HG03521 (cell line): ENCODE results near the gene PTPRC.
A peak's percentile ranks its signal among the peaks of the same experiment; 100 is the strongest.

Source experiments
- ATAC-seq: cut with Tn5 transposase; IDR thresholded peaks from one replicate; pipeline ENCODE4 v1.9.1; 2021; ENCODE audit warnings: mild to moderate bottlenecking, moderate library complexity; ENCODE audit not compliant: unreplicated experiment

The PTPRC gene

DNA sequence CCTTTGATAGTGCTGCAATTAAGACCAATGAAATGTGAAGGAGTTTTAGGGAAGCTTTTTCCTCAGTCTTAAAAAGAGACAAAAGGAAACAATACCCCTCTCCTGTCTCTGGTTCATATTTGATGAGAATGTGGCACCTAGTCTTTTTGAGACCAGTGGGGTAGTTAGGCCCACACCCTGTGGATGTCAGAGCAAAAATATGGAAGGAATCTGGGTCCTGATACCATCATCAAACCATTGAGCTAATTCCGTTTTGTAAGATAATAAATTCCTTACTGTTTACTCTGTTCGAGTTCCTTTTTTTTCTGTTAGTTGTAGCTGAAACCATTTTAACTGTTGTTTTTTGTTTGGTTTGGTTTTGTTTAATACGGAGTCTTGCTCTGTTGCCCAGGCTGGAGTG is 33.3 kb downstream of the PTPRC start:
- ATAC-seq = no peak

GRCh38 chr1:198674009-198674408 is 35.2 kb downstream of the PTPRC start:
- no peak for ATAC-seq

GRCh38 chr1:198676253-198676652 is 37.4 kb downstream of the PTPRC start:
- ATAC-seq = no peak

DNA sequence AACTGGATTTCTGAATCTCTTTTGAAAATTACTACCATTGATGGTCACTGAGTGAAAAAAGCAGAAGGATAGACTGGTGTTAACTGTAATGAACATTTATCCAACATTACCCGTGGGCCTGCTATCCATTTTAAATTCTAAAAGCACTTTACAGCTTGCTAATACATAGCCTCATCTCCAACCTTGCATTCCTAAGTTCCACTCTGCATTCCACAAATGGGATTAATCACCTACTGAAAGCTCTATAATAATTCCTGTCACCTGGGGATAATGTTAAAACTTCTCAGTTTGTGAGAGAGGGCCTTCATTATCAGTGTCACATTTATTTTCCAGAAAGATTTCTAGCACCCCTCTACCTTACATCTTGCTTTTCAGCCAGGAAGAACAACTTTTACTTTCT is 38.2 kb downstream of the PTPRC start:
- ATAC-seq = no peak

- no peak for ATAC-seq
These were observed 39.0 kb downstream of the PTPRC start for GRCh38 chr1:198677871-198678270.

- no peak for ATAC-seq
These were observed 39.5 kb downstream of the PTPRC start for GRCh38 chr1:198678301-198678836.

DNA sequence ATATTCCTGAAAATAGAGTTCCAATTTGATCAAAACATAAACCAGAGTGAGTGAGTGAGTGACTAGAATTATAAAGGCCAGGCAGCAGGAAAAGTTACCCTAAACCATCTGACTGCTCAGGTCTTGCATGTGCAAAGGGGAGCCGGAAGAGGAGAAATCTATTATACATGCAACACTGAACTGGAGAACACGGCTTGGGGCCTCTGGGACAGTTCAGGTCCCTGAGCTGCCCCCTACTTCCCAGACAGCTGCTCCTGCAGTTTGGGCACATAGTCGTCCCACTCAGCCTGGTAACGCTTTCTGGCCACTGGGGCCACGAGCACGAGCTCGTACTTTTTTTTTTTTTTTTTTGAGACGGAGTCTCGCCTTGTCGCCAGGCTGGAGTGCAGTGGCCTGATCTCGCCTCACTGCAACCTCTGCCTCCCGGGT is 40.1 kb downstream of the PTPRC start:
- no peak for ATAC-seq

DNA sequence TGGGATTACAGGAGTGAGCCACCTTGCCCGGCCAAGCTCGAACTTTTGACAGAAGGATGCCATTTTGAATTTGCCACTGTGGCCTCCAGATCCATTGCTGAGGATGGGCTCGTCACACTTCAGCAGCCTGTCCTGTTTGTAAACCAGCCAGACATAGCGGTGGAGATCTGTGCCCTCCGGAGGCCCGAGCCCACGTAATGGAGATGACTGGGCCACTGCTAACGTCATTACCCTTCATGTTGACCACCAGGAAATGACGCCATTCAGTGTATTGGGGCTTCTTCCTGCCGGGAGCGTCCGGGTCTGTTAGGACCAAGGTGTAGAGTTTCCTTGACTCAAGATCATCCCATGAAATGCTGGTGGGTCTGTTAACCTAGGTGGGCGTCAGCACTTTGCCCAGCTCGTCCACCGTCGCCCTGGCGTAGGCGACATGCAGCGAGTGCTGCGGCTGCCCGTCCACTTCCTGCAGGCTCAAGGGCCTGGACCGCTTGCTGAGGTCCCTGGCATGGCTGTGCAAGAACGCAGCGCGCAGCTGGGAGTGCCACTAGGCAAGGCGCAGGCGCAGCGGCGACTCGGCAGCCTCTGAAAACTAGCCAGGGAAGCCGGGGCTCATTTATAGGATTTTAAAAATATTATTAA is 40.8 kb downstream of the PTPRC start:
- ATAC-seq = no peak

DNA sequence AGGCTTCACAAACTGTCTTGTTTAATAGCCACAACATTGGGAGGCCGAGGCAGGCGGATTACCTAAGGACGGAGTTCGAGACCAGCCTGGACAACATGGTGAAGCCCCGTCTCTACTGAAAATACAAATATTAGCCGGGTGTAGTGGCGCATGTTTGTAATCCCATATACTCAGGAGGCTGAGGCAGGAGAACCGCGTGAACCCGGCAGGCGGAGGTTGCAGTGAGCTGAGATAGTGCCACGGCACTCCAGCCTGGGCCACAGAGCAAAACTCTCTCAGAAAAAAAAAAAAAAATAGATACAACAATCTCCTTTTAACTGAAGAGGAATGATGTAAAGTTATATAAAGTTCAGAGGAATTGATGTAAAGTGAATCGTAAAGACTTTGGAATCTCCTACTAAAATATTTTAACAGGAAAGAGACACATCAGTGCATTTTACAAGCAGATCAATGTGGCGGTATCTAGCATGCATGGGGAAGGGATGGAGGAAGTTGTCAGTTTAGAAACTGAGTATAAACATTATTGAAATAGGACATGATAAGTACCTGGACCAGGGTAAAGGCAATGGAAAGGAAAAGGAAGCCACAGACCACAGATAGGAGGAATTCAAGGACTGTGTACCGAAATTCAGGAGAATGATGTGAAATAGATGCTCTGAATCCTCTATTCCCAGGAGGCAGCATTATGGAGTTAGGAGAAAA is 41.5 kb downstream of the PTPRC start:
- no peak for ATAC-seq

DNA sequence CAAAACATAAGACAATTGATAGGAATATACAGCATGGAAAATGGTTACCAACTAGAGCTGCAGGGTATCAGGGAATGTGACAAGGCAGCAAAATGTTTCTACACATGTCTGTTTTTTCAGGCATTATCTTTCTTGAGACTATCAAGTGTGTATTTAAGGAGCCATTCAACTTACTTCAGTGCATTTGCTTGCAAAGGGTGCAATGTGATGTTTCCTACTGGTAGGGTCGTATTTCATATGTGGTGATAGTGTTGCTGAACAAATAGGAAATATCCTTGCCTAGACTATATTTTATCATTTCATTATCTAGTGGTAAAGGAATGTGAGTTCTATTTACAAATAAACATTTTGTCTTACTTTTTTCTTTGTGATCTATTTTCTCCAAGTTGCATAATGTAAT is 42.4 kb downstream of the PTPRC start:
- no peak for ATAC-seq

DNA sequence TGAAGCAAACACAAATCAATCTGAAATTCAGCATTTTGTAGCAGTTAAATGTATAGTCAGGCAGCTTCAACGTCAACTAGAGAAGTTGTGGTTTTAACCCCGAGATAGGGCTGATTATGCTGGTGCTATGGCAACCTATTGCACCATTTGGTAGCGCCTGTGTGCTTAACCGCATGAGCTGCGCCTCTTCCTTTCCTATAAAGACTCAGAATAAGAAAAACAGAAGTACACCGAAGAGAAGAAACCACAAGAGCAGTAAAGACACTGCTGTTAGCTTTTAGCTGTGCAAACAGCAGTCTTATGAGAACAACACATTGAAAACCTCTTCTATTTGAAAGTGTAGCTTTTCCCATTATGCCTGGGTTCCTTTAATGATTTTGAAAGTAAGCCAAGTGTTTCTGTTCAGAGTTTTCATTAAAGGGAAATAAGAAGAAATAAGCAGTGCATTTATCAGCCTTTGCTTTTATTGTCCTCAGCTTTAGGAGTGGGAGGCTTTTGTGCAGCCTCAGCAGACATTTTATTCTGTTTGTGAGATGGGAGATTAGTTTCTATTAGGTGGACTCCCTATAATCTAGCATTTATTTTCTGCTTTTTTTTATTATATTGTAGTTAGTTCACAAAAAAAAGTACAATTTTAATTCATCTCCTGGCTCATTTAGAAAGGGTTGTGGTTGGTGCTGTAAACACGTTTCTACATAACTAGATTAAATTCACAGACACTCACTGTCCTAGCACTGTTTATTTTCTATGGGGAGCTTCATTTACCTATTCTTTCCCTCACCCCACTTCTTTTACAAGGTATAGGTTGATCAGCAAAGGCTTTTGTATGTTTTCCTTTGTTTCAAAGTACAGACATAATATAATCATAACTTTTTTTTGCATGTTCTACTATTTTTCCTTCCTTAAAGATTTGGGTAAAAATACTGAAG is 43.3 kb downstream of the PTPRC start:
- ATAC-seq = peak; percentile 98

- ATAC-seq = no peak
These were observed 44.0 kb downstream of the PTPRC start for GRCh38 chr1:198682850-198683249.

GRCh38 chr1:198683449-198683848 is 44.6 kb downstream of the PTPRC start:
- no peak for ATAC-seq

GRCh38 chr1:198686069-198686728 is 47.4 kb downstream of the PTPRC start:
- ATAC-seq = no peak

DNA sequence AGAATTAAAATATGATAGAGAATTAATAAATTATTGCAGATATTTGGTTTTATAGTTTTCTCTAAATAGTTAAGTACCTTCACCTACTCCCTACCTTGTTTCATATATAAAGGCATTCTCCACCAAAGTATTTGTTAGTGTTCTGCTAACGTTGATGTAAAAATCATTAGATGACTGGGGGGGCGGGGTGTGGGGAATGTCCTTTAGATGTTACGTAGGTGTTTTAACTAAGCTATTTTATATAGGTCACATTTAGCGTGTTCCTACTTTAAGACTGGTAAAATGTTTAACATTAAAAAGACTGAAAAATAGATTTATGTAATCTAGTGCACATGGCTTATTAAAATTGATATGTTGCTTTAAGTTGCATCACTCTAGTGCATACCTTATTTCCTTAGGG is 48.6 kb downstream of the PTPRC start:
- no peak for ATAC-seq

DNA sequence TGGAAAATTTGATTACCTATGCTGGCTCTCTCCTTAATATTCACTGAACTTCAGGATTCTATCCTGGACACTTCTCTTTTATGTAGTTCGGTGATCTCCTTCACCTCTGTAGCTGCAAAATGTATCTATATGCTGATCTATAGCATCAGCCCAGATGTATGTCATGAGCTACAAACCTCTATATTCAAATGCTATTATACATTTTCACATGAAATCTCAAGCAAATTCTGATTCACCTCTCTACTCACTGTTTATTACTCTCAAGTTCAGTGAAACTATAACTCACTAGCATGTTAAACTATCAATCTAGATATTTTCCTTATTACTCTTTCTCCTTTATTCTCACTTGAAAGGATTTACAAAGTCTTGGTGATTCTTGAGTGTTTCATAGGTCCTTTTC is 52.2 kb downstream of the PTPRC start:
- ATAC-seq = no peak

DNA sequence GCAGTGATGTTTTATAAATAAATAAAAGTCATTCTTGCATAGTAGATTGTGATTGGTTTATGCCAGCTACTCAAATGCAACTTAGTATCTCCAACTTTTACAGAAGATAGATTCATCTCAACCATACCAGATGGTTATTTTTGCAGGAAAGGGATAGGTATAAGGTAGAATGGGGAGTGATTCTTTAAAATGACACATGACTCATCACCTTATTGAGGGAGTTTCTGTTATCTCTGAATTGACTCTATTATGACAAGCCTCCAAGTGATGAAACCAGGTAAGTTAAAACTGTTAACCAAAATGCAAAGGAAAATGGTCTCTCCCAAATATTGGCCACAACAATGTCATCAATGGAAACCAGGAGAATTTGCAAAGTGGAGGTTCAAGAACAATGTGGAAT is 54.5 kb downstream of the PTPRC start:
- ATAC-seq = no peak

DNA sequence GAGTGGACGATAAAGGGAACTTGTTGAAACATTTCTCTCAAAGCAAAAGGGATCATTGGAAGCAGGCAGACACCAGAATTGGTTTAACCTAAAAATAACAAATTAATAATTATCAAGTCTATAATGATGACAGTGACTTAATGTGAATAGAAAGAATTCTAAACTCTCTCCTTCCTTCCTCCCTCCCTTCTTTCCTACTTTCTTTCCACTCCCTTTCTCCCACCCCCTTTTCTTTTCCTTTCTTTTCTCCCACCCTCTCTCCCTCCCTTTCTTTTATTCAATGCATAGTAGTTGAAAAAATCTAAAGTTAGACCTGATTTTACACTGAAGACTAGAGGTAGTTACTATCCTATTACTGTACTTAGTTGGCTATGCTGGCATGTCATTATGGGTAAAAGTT is 55.7 kb downstream of the PTPRC start:
- ATAC-seq = no peak

- ATAC-seq = no peak
These were observed 57.4 kb downstream of the PTPRC start for GRCh38 chr1:198696211-198696610.

- ATAC-seq = no peak
These were observed 60.6 kb downstream of the PTPRC start for GRCh38 chr1:198699167-198700015.
